Fibroblast of lung (primary cell): Measurements from ENCODE around the gene ERBB2. TPM values are rescaled to one million over a fixed set of nuclear protein-coding genes. Genes with fewer than 3 reads are reported as not detected.
A peak's percentile ranks its signal among the peaks of the same experiment; 100 is the strongest.

Experiments used
- DNase-seq, 2 donors: peaks; one replicate each; pipeline versions ENCODE4 v3.0.0 to v3.0.0-alpha.2; 2010; ENCODE audit warnings: low read depth in 2 of 2
- H2AFZ ChIP-seq: 2 replicates; pipeline ENCODE4 v1.5.1; 2012; ENCODE audit warnings: low read length, control low read depth, inconsistent platforms
- H3K27ac ChIP-seq: 2 replicates; pipeline ENCODE4 v1.5.1; 2011; ENCODE audit warnings: low read length, control low read depth; ENCODE audit not compliant: insufficient read depth
- H3K27me3 ChIP-seq: 2 replicates; pipeline ENCODE4 v1.5.1; 2011; ENCODE audit warnings: mild to moderate bottlenecking, low read length; ENCODE audit not compliant: control insufficient read depth, insufficient read depth
- H3K36me3 ChIP-seq: 2 replicates; pipeline ENCODE4 v1.5.1; 2011; ENCODE audit warnings: low read length; ENCODE audit not compliant: control insufficient read depth, insufficient read depth
- H3K4me1 ChIP-seq: 2 replicates; pipeline ENCODE4 v1.5.1; 2011; ENCODE audit warnings: low read length; ENCODE audit not compliant: control insufficient read depth, insufficient read depth; ENCODE audit errors: extremely low read depth
- H3K4me2 ChIP-seq: 2 replicates; pipeline ENCODE4 v1.5.1; 2011; ENCODE audit warnings: low read length, control low read depth; ENCODE audit not compliant: insufficient read depth; ENCODE audit errors: extremely low read depth
- H3K4me3 ChIP-seq, 4 experiments: fragments of 200-600 bp in 1 of 4; sonication (generic) in 1 of 4; replicated peaks in 1 of 4; 2 replicates each; pipeline ENCODE4 v1.5.1; 2011 to 2016; ENCODE audit warnings: low read length in 4 of 4, low read depth in 3 of 4, mild to moderate bottlenecking in 3 of 4, control low read depth in 2 of 4, inconsistent platforms in 1 of 4, mixed read lengths in 1 of 4; ENCODE audit not compliant: insufficient read depth in 1 of 4; ENCODE audit errors: control extremely low read depth in 1 of 4
- H3K79me2 ChIP-seq: 2 replicates; pipeline ENCODE4 v1.5.1; 2012; ENCODE audit warnings: mild to moderate bottlenecking, low read length, inconsistent platforms; ENCODE audit not compliant: control insufficient read depth, insufficient read depth
- H3K9ac ChIP-seq: 2 replicates; pipeline ENCODE4 v1.5.1; 2011; ENCODE audit warnings: mild to moderate bottlenecking, low read length, control low read depth; ENCODE audit not compliant: insufficient read depth
- H3K9me3 ChIP-seq: 2 replicates; pipeline ENCODE4 v1.5.1; 2012; ENCODE audit warnings: low read depth, low read length; ENCODE audit not compliant: control insufficient read depth, insufficient read depth
- H4K20me1 ChIP-seq: 2 replicates; pipeline ENCODE4 v1.5.1; 2011; ENCODE audit warnings: low read length; ENCODE audit not compliant: control insufficient read depth, insufficient read depth; ENCODE audit errors: extremely low read depth
- CTCF ChIP-seq, 2 donors: IDR thresholded peaks in 1 of 2; conservative IDR thresholded peaks in 1 of 2; 1 replicate in 1 of 2; 2 replicates in 1 of 2; pipeline ENCODE4 v1.5.1; 2011 to 2012; ENCODE audit warnings: low read length in 2 of 2, control low read depth in 1 of 2, inconsistent platforms in 1 of 2, low read depth in 1 of 2, mild to moderate bottlenecking in 1 of 2
- EZH2 ChIP-seq: IDR thresholded peaks from 2 replicates; pipeline ENCODE4 v1.5.1; 2012; ENCODE audit warnings: low read length, control low read depth, mild to moderate bottlenecking; ENCODE audit errors: missing control alignments
- polyA plus RNA-seq, 2 donors: library from polyadenylated mRNA; depleted of rRNA in 1 of 2; stranded (reverse) in 1 of 2; unstranded in 1 of 2; fragments of >200 nt; gene quantifications; 2 replicates each; pipeline ENCODE4 v1.2.1, GENCODE V29; 2011 to 2012; ENCODE audit warnings: missing spikeins in 1 of 2
- total RNA-seq: library from RNA; depleted of rRNA; stranded (reverse); fragments of >200 nt; gene quantifications from 2 replicates; pipeline ENCODE4 v1.2.1, GENCODE V29; 2014

ERBB2 gene
- total and polyA plus RNA-seq, 2 donors (not counting 1 experiment from before 2014, with no cell fraction given): 24.7 to 33.9 TPM

- no peak overlapping the region for H3K9ac ChIP-seq
- no peak overlapping the region for H3K27ac ChIP-seq
- H3K4me2 ChIP-seq: no peak overlapping the region
- H3K79me2 ChIP-seq: no peaks in the 10 kb centered on the region
- TF ChIP-seq EZH2: no peak
- TF ChIP-seq CTCF (conservative IDR thresholded peaks at IDR 0.05 in 1 of 2, IDR thresholded peaks at IDR 0.05 in 1 of 2; ENCODE audit: low read depth in 1 of 2, low read length in 2 of 2): no peak
- H3K4me3 ChIP-seq: no peak overlapping the region
- H4K20me1 ChIP-seq: no peaks in the 10 kb centered on the region
- H3K9me3 ChIP-seq: no peaks in the 10 kb centered on the region
- DNase-seq: no peak
- H3K4me1 ChIP-seq: no peaks in the 10 kb centered on the region
- no peaks in the 10 kb centered on the region for H3K36me3 ChIP-seq
- no peak overlapping the region for H2AFZ ChIP-seq
- H3K27me3 ChIP-seq: no peaks in the 10 kb centered on the region
These were observed 47.1 kb upstream of the ERBB2 start for GRCh38 chr17:39652587-39653315.

- H3K4me1 ChIP-seq: no peaks in the 10 kb centered on the region
- no peak overlapping the region for H2AFZ ChIP-seq
- H3K9ac ChIP-seq: no peak overlapping the region
- no peak overlapping the region for H3K4me3 ChIP-seq
- H4K20me1 ChIP-seq: no peaks in the 10 kb centered on the region
- no peaks in the 10 kb centered on the region for H3K79me2 ChIP-seq
- H3K4me2 ChIP-seq: no peak overlapping the region
- H3K27me3 ChIP-seq: no peaks in the 10 kb centered on the region
- H3K27ac ChIP-seq: no peak overlapping the region
- no peaks in the 10 kb centered on the region for H3K36me3 ChIP-seq
- TF ChIP-seq CTCF (conservative IDR thresholded peaks at IDR 0.05 in 1 of 2, IDR thresholded peaks at IDR 0.05 in 1 of 2; ENCODE audit: low read depth in 1 of 2, low read length in 2 of 2) (no peak), EZH2 (no peak)
- H3K9me3 ChIP-seq: no peaks in the 10 kb centered on the region
- DNase-seq: no peak
These were observed 46.6 kb upstream of the ERBB2 start for GRCh38 chr17:39653316-39653661.

GRCh38 chr17:39653662-39654331 is 46.1 kb upstream of the ERBB2 start:
- Histone ChIP-seq H3K36me3 (no peaks in the 10 kb centered on the region), H3K4me2 (no peak overlapping the region), H2AFZ (no peak overlapping the region), H3K9ac (no peak overlapping the region), H4K20me1 (no peaks in the 10 kb centered on the region), H3K79me2 (no peaks in the 10 kb centered on the region), H3K9me3 (no peaks in the 10 kb centered on the region), H3K27ac (no peak overlapping the region), H3K27me3 (no peaks in the 10 kb centered on the region), H3K4me3 (no peak overlapping the region), H3K4me1 (no peaks in the 10 kb centered on the region)
- DNase-seq: peak in 1 of 2 donors; percentile 37
- TF ChIP-seq EZH2 (no peak), CTCF (conservative IDR thresholded peaks at IDR 0.05 in 1 of 2, IDR thresholded peaks at IDR 0.05 in 1 of 2; ENCODE audit: low read depth in 1 of 2, low read length in 2 of 2) (peak; percentile 79 to 88)
